Measurements from ENCODE around the gene CACNA2D3. TPM values are rescaled to one million over a fixed set of nuclear protein-coding genes. Genes with fewer than 3 reads are reported as not detected.

Gene CACNA2D3
- total RNA-seq, 4 donors from 2014 or later: 0.55 to 3.4 (median 1.6) TPM

DNA sequence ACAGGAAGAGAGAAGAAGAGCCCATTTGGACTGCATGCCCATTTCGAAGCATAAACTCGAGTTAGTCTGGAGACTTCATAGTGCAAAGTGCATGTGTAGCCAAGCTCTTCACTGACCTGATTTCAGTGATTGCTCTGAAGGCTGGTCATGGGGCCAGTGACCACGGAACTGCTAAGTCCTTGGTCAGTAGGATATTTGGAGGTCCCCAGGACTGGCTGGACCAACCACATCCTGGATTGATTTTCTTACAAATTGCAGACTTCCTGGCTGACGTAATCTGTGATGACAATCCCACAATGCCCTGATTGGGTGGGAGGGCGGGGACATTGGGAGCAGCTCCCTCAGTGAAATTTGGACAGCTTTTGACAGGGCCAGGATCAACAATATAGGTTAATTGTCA is 233.4 kb downstream of the CACNA2D3 start:
- H3K4me3 ChIP-seq: no peak overlapping the region
- H3K4me1 ChIP-seq: peaks cover 0 to 16% (median 3%) of the 10 kb centered on the region in 4 donors
- H3K27ac ChIP-seq: no peak overlapping the region
- in situ Hi-C loops (cut with MboI; ENCODE audit: low pct_ligation_motif_present in 1 of 4, low pct_unique_long_range_greater_than_20kb in 1 of 4, low sequenced_read_pairs in 3 of 4) (loop anchor here in 2 of 4 donors (25.0 kb wide), 2 partner anchors 393 to 418 kb away; no protein-coding TSS in a partner anchor), intact Hi-C loops (cut with DNase I; ENCODE audit: low total_unique reads) (no loop called here)
- no peaks in the 10 kb centered on the region for H3K27me3 ChIP-seq
- DNase-seq: no peak
- H3K36me3 ChIP-seq: no peaks in the 10 kb centered on the region
- TF ChIP-seq EP300 (IDR thresholded peaks at IDR 0.05; ENCODE audit: low read depth): no peak
- no peak for TF ChIP-seq CTCF (IDR thresholded peaks at IDR 0.05)
- no peak for TF ChIP-seq POLR2AphosphoS5 (IDR thresholded peaks at IDR 0.05)
- TF ChIP-seq POLR2A (IDR thresholded peaks at IDR 0.05): no peak
- no peaks in the 10 kb centered on the region for H3K9me3 ChIP-seq
- WGBS, 2 donors (ENCODE audit: low coverage in 1 of 2): 73 to 82% methylated on average over 2 to 5 of the region's 5 CpGs

DNA sequence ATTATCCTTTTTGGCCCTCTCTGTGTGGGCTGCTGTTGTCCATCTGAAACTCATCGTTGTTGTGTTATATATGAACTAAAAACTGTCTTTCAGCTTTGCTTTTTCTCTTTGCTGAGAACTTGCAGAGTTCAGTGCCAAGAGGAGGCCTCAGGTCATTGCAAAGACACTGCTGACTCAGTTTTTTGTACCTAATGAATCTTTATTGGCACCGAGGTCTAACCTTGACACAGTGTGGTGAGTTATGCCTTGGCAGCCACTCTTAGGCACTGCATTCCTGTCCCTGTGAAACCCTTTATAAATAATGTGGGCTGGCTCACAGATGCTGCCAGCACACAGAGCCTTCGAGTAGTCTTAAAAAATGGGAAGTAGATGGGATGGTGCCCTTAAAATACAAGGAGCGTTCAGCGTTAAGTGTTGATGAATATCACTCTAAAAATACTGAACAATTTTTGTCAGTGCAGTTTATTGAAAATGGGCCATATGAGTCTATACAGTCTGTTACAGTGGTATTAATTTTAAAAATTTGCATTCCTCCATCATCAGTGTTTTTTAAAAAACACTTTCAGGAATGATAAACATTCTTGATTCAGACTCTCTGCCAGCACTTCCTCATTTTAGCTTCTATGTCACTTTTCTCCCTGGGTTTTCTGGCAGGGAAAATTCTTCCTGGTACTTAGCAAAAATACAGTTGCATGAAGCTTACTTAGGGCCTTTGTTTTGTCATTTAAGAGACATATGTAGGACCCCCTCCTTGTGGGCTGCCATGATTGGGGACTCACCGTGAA is 234.1 kb downstream of the CACNA2D3 start:
- Histone ChIP-seq H3K9me3 (no peaks in the 10 kb centered on the region), H3K27ac (no peak overlapping the region), H3K4me3 (no peak overlapping the region), H3K27me3 (no peaks in the 10 kb centered on the region), H3K36me3 (no peaks in the 10 kb centered on the region), H3K4me1 (peaks cover 0 to 16% (median 3%) of the 10 kb centered on the region in 4 donors)
- TF ChIP-seq POLR2AphosphoS5 (IDR thresholded peaks at IDR 0.05) (no peak), CTCF (IDR thresholded peaks at IDR 0.05) (no peak), EP300 (IDR thresholded peaks at IDR 0.05; ENCODE audit: low read depth) (no peak), POLR2A (IDR thresholded peaks at IDR 0.05) (no peak)
- in situ Hi-C loops (cut with MboI; ENCODE audit: low pct_ligation_motif_present in 1 of 4, low pct_unique_long_range_greater_than_20kb in 1 of 4, low sequenced_read_pairs in 3 of 4) (loop anchor here in 2 of 4 donors (25.0 kb wide), 2 partner anchors 394 to 419 kb away; no protein-coding TSS in a partner anchor), intact Hi-C loops (cut with DNase I; ENCODE audit: low total_unique reads) (no loop called here)
- DNase-seq: no peak
- WGBS, 2 donors (ENCODE audit: low coverage in 1 of 2): 47 to 55% methylated on average over 4 to 6 of the region's 6 CpGs

GRCh38 chr3:54357301-54357700 is 234.9 kb downstream of the CACNA2D3 start:
- H3K27ac ChIP-seq: no peak overlapping the region
- no peaks in the 10 kb centered on the region for H3K36me3 ChIP-seq
- DNase-seq: no peak
- TF ChIP-seq CTCF (IDR thresholded peaks at IDR 0.05) (no peak), POLR2A (IDR thresholded peaks at IDR 0.05) (no peak), EP300 (IDR thresholded peaks at IDR 0.05; ENCODE audit: low read depth) (no peak), POLR2AphosphoS5 (IDR thresholded peaks at IDR 0.05) (no peak)
- no peak overlapping the region for H3K4me3 ChIP-seq
- H3K4me1 ChIP-seq: peaks cover 0 to 16% (median 3%) of the 10 kb centered on the region in 4 donors
- no peaks in the 10 kb centered on the region for H3K27me3 ChIP-seq
- intact Hi-C loops (cut with DNase I; ENCODE audit: low total_unique reads) (no loop called here), in situ Hi-C loops (cut with MboI; ENCODE audit: low pct_ligation_motif_present in 1 of 4, low pct_unique_long_range_greater_than_20kb in 1 of 4, low sequenced_read_pairs in 3 of 4) (loop anchor here in 2 of 4 donors (25.0 kb wide), 2 partner anchors 395 to 420 kb away; no protein-coding TSS in a partner anchor)
- H3K9me3 ChIP-seq: no peaks in the 10 kb centered on the region
- 62 to 65% methylated on average over 4 to 5 of the region's 5 CpGs for WGBS, 2 donors (ENCODE audit: low coverage in 1 of 2)

DNA sequence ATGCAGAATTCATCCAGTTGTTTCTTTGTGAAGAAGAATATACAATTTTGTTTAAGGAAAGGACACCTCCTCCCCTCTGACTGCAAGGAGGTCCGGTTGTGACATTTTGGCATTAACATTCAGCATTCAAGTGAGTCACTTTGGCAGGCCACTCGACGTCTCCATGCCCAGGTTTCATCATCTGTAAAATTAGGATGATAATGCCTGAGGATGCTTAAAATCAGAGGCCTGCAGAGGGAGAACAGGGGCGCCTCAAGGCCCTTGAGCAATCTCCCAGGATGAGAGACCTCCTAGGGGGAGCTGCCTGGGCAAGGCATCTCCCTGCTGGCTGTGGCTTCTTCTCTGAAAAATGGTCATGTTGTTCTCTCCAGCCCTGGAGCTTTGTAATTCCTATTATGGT is 236.0 kb downstream of the CACNA2D3 start:
- Histone ChIP-seq H3K4me1 (peaks cover 0 to 16% (median 3%) of the 10 kb centered on the region in 4 donors), H3K27me3 (no peaks in the 10 kb centered on the region), H3K27ac (no peak overlapping the region), H3K4me3 (no peak overlapping the region), H3K9me3 (no peaks in the 10 kb centered on the region), H3K36me3 (no peaks in the 10 kb centered on the region)
- intact Hi-C loops (cut with DNase I; ENCODE audit: low total_unique reads): no loop called here
- 67% methylated on average over 4 of the region's 4 CpGs; no CpG with 5 or more reads in 1 of the 2 donors for WGBS, 2 donors (ENCODE audit: low coverage in 1 of 2)
- DNase-seq: no peak
- in situ Hi-C loops (cut with MboI; ENCODE audit: low pct_ligation_motif_present in 1 of 4, low pct_unique_long_range_greater_than_20kb in 1 of 4, low sequenced_read_pairs in 3 of 4): loop anchor here in 2 of 4 donors (25.0 kb wide), 2 partner anchors 396 to 421 kb away; no protein-coding TSS in a partner anchor
- no peak for TF ChIP-seq EP300 (IDR thresholded peaks at IDR 0.05; ENCODE audit: low read depth)
- TF ChIP-seq CTCF (IDR thresholded peaks at IDR 0.05): no peak
- no peak for TF ChIP-seq POLR2AphosphoS5 (IDR thresholded peaks at IDR 0.05)
- TF ChIP-seq POLR2A (IDR thresholded peaks at IDR 0.05): no peak

All from transverse colon (tissue), 4 donors.